K562 (cell line): ENCODE measurements around the gene FA2H. TPM values are rescaled to one million over a fixed set of nuclear protein-coding genes. Genes with fewer than 3 reads are reported as not detected.
A peak's percentile ranks its signal among the peaks of the same experiment; 100 is the strongest.

Experiments
- ATAC-seq: fragments of 200-7000 bp; cut with Tn5 transposase; 3 replicates; pipeline ENCODE4 v1.9.1; 2020; ENCODE audit warnings: moderate library complexity
- BruUV-seq: library from RNA; stranded (reverse); fragments of 400-500 nt; replicated peaks from 2 replicates; lab custom pipeline; 2021; lab: Mats Ljungman, UMichigan
- CTCF ChIA-PET: fragments of 300-600 bp; formaldehyde crosslinking; extraction: SDS; loops from one replicate; lab custom pipeline; 2021; ENCODE audit warnings: low intra/inter-chr PET ratio; lab: Yijun Ruan, JAX
- POLR2A ChIA-PET: fragments of 300-600, 350-650 bp; sonication (Branson Sonifier 250); formaldehyde crosslinking; extraction: SDS; loops from one replicate; lab custom pipeline; 2021; ENCODE audit warnings: antibody characterized with exemption, inconsistent platforms; lab: Yijun Ruan, JAX
- DNase-seq, 4 experiments: peaks; one replicate each; pipeline versions ENCODE4 v3.0.0 to v3.0.0-alpha.2; 2011 to 2018; ENCODE audit warnings: low spot score in 3 of 4, mixed read lengths in 3 of 4; ENCODE audit errors: extremely low read depth in 1 of 4
- FAIRE-seq: peaks from 2 replicates; lab custom pipeline; 2011; peaks lifted over from hg19 to GRCh38; lab: Jason Lieb, UNC
- H2AFZ ChIP-seq: 2 replicates; pipeline ENCODE4 v1.6.0; 2011; ENCODE audit warnings: low read depth, low read length, control low read depth, inconsistent platforms
- H3K27ac ChIP-seq: fragments of 200-600 bp; 3 replicates; pipeline ENCODE4 v1.8.0; 2011; ENCODE audit warnings: low read depth, mild to moderate bottlenecking, control low read depth, inconsistent platforms, low read length, moderate library complexity, mixed read lengths; ENCODE audit errors: extremely low read depth
- H3K27me3 ChIP-seq, 2 experiments: fragments of 300-600 bp in 1 of 2; 2 replicates in 1 of 2; 3 replicates in 1 of 2; pipeline versions ENCODE4 v1.6.0 to v1.8.0; 2011; ENCODE audit warnings: inconsistent platforms in 2 of 2, low read length in 2 of 2, mild to moderate bottlenecking in 1 of 2, mixed read lengths in 1 of 2, moderate library complexity in 1 of 2; ENCODE audit not compliant: control insufficient read depth in 2 of 2, insufficient read depth in 2 of 2
- H3K36me3 ChIP-seq: fragments of 300-600 bp; 3 replicates; pipeline ENCODE4 v1.8.0; 2011; ENCODE audit warnings: mild to moderate bottlenecking, low read length, inconsistent platforms; ENCODE audit not compliant: control insufficient read depth, insufficient read depth
- H3K4me1 ChIP-seq, 2 experiments: fragments of 200-600 bp in 1 of 2; replicated peaks in 1 of 2; 2 replicates in 1 of 2; 3 replicates in 1 of 2; pipeline versions ENCODE4 v1.5.1 to v1.8.0; 2011; ENCODE audit warnings: inconsistent platforms in 2 of 2, low read length in 2 of 2, mild to moderate bottlenecking in 1 of 2, mixed read lengths in 1 of 2, moderate library complexity in 1 of 2; ENCODE audit not compliant: control insufficient read depth in 2 of 2, insufficient read depth in 2 of 2
- H3K4me2 ChIP-seq: 2 replicates; pipeline ENCODE4 v1.6.1; 2011; ENCODE audit warnings: low read length, control low read depth, inconsistent platforms, mixed read lengths; ENCODE audit not compliant: insufficient read depth
- H3K4me3 ChIP-seq: fragments of 200-600 bp; sonication (generic), shearing (Covaris generic); 2 replicates; pipeline ENCODE4 v1.5.1; 2016; ENCODE audit warnings: control low read depth, inconsistent platforms
- H3K79me2 ChIP-seq: fragments of 200-600 bp; 3 replicates; pipeline ENCODE4 v1.8.0; 2011; ENCODE audit warnings: low read length, inconsistent platforms; ENCODE audit not compliant: control insufficient read depth, insufficient read depth
- H3K9ac ChIP-seq, 2 experiments: 2 replicates each; pipeline versions ENCODE4 v1.6.0 to v1.6.1; 2011; ENCODE audit warnings: low read depth in 2 of 2, low read length in 2 of 2, control low read depth in 1 of 2, inconsistent platforms in 1 of 2, mild to moderate bottlenecking in 1 of 2, mixed read lengths in 1 of 2; ENCODE audit not compliant: insufficient read depth in 1 of 2
- H3K9me1 ChIP-seq: one replicate; pipeline ENCODE4 v1.6.0; 2011; ENCODE audit warnings: inconsistent platforms, mild to moderate bottlenecking, low read length, moderate library complexity; ENCODE audit not compliant: control insufficient read depth, insufficient read depth
- H3K9me3 ChIP-seq: replicated peaks from 2 replicates; pipeline ENCODE4 v1.5.1; 2011; ENCODE audit warnings: low read depth, low read length, inconsistent platforms; ENCODE audit not compliant: control insufficient read depth, insufficient read depth
- H4K20me1 ChIP-seq: replicated peaks from 2 replicates; pipeline ENCODE4 v1.6.1; 2011; ENCODE audit warnings: low read length, inconsistent platforms, mixed read lengths; ENCODE audit not compliant: control insufficient read depth, insufficient read depth
- ATF4 ChIP-seq: fragments of 450-650 bp; formaldehyde crosslinking; IDR thresholded peaks from 2 replicates; pipeline ENCODE4 v1.4.0; 2022; ENCODE audit warnings: mild to moderate bottlenecking, moderate library complexity
- ETS2 ChIP-seq: IDR thresholded peaks from 2 replicates; pipeline ENCODE4 v1.6.1; 2016; ENCODE audit warnings: borderline replicate concordance, missing genetic modification characterization, mild to moderate bottlenecking, moderate library complexity, missing compliant biosample characterization; ENCODE audit not compliant: poor library complexity, severe bottlenecking
- SIN3A ChIP-seq, 2 experiments: fragments of 150-350 bp in 1 of 2; IDR thresholded peaks; 2 replicates each; pipeline ENCODE4 v1.6.1; 2011 to 2016; ENCODE audit warnings: borderline replicate concordance in 2 of 2, low read depth in 2 of 2, low read length in 2 of 2, mild to moderate bottlenecking in 2 of 2, moderate library complexity in 2 of 2; ENCODE audit not compliant: control insufficient read depth in 1 of 2
- WGBS: fragments of 100-300 bp; shearing (Covaris generic); methylation state at CpG from one replicate; pipeline ENCODE4 v1.1.6; 2016; ENCODE audit warnings: low coverage, mixed read lengths; ENCODE audit not compliant: insufficient coverage; ENCODE audit errors: missing lambda C conversion rate; 5-methylcytosine and 5-hydroxymethylcytosine counted together
- in situ Hi-C: fragments of 300-500 bp; cut with MboI; formaldehyde crosslinking; loops from 4 replicates; pipeline ENCODE4 v1.15.0; 2018; ENCODE audit warnings: inconsistent platforms, mixed read lengths
- intact Hi-C: fragments of 100-400 bp; cut with micrococcal nuclease; formaldehyde crosslinking; loops from 2 replicates; pipeline ENCODE4 v1.14.2; 2022
- polyA plus RNA-seq, 8 experiments: library from polyadenylated mRNA; depleted of rRNA in 4 of 8; stranded (reverse) in 5 of 8; unstranded in 3 of 8; fragments of >200 nt; fragmentation: Nextera tagmentation in 2 of 8; fragmentation: Illumina TruSeq in 1 of 8; extraction: Ambion mirVana in 2 of 8; extraction: Trizol in 1 of 8; gene quantifications; 2 replicates each; pipeline versions ENCODE4 v1.2.1 to v1.2.3, GENCODE V29; 2011 to 2014; ENCODE audit warnings: inconsistent platforms in 1 of 8, missing spikeins in 1 of 8
- total RNA-seq, 7 experiments: library from RNA; depleted of rRNA in 6 of 7; stranded (reverse); fragments of >200 nt in 6 of 7; fragmentation: Illumina TruSeq in 2 of 7; extraction: Trizol in 2 of 7; gene quantifications; 2 replicates each; pipeline versions ENCODE4 v1.2.1 to v1.2.3, GENCODE V29; 2011 to 2021; ENCODE audit warnings: low replicate concordance in 1 of 7

The FA2H gene
- total and polyA plus RNA-seq, 9 of the 15 experiments (the other 6 are each of a cell fraction or from before 2014, with no cell fraction given) = not detected

GRCh38 chr16:74679983-74680382, 94.6 kb downstream of the FA2H start (continued):
- no peak for TF ChIP-seq ATF4

GRCh38 chr16:74677868-74678267, 96.8 kb downstream of the FA2H start:
- no peak overlapping the region for H2AFZ ChIP-seq
- in situ Hi-C loops (no loop called here), intact Hi-C loops (no loop called here)
- no peaks in the 10 kb centered on the region for H4K20me1 ChIP-seq
- no peak for TF ChIP-seq SIN3A (IDR thresholded peaks at IDR 0.05; ENCODE audit: borderline replicate concordance in 2 of 2, control insufficient read depth in 1 of 2, low read depth in 2 of 2, low read length in 2 of 2)
- TF ChIP-seq ETS2 = no peak
- no peak overlapping the region for H3K4me2 ChIP-seq
- DNase-seq (no peak), FAIRE-seq (no peak), ATAC-seq (peak; percentile 54)
- POLR2A ChIA-PET = interaction anchor here (0.6 to 0.9 kb wide), 2 partner anchors 9 to 40 kb away, joined by 3 read pairs; no protein-coding TSS in a partner anchor
- WGBS = 48% methylated on average over 4 of the region's 4 CpGs
- peaks cover 0 to 5% of the 10 kb centered on the region in 2 experiments; a peak in 2 of 5 replicates for H3K27me3 ChIP-seq
- no peak overlapping the region for H3K27ac ChIP-seq
- H3K36me3 ChIP-seq = no peaks in the 10 kb centered on the region
- CTCF ChIA-PET = no interaction called here
- H3K9me3 ChIP-seq = no peaks in the 10 kb centered on the region
- no TSS peak for BruUV-seq
- no peaks in the 10 kb centered on the region for H3K79me2 ChIP-seq
- no peaks in the 10 kb centered on the region for H3K9me1 ChIP-seq
- H3K4me1 ChIP-seq = peaks cover 0 to 5% of the 10 kb centered on the region in 2 experiments; a peak in 1 of 5 replicates
- no peak overlapping the region for H3K4me3 ChIP-seq
- no peak overlapping the region for H3K9ac ChIP-seq
